Right lobe of liver (tissue), 6 donors: Measurements from ENCODE around the gene HECTD4. TPM values are rescaled to one million over a fixed set of nuclear protein-coding genes. Genes with fewer than 3 reads are reported as not detected.

ENCODE experiments used
- ATAC-seq, 4 donors: fragments of 200-7000 bp; cut with Tn5 transposase; one replicate each; pipeline ENCODE4 v1.9.1; 2020; ENCODE audit warnings: mild to moderate bottlenecking in 4 of 4, moderate library complexity in 4 of 4
- DNase-seq, 3 donors: peaks; one replicate each; pipeline ENCODE4 v3.0.0-alpha.2; 2020
- H3K27ac ChIP-seq, 3 donors: fragments of 200-600 bp; one replicate each; pipeline ENCODE4 v1.8.0; 2022
- H3K27me3 ChIP-seq, 2 donors: fragments of 200-600 bp; one replicate each; pipeline ENCODE4 v1.8.0; 2022
- H3K36me3 ChIP-seq, 4 donors: fragments of 200-600 bp; sonication (generic) in 1 of 4; one replicate each; pipeline versions ENCODE4 v1.5.1 to v1.8.0; 2017 to 2022; ENCODE audit warnings: control low read depth in 1 of 4
- H3K4me1 ChIP-seq, 4 donors: fragments of 200-600 bp; sonication (generic) in 1 of 4; one replicate each; pipeline versions ENCODE4 v1.5.1 to v1.8.0; 2017 to 2022; ENCODE audit warnings: control low read depth in 1 of 4
- H3K4me3 ChIP-seq, 3 donors: fragments of 200-600 bp; one replicate each; pipeline ENCODE4 v1.8.0; 2022
- H3K9me3 ChIP-seq, 4 donors: fragments of 200-600 bp; sonication (generic) in 1 of 4; one replicate each; pipeline versions ENCODE4 v1.5.1 to v1.8.0; 2017 to 2022; ENCODE audit warnings: control low read depth in 1 of 4
- POLR2A ChIP-seq: fragments of 450-650 bp; IDR thresholded peaks from one replicate; pipeline ENCODE4 v1.6.1; 2017; ENCODE audit warnings: antibody characterized with exemption, mild to moderate bottlenecking
- WGBS: methylation state at CpG from one replicate; pipeline ENCODE4 v1.1.6; 2018; ENCODE audit warnings: low coverage, low lambda C conversion rate; ENCODE audit not compliant: insufficient coverage; ENCODE audit errors: missing lambda C conversion rate; 5-methylcytosine and 5-hydroxymethylcytosine counted together
- intact Hi-C, 2 donors: fragments of 100-400 bp; cut with DNase I; formaldehyde crosslinking; loops; one replicate each; pipeline versions ENCODE4 v1.11.2 to v1.14.1; 2022
- total RNA-seq, 6 experiments: library from RNA; depleted of rRNA in 2 of 6; stranded (reverse); fragments of >200 nt in 2 of 6; fragmentation: NEBNext Ultra II Directional in 3 of 6; extraction: Animal tissue kit (Norgen Biotek cat#: 25700) in 3 of 6; gene quantifications; one replicate each; pipeline versions ENCODE4 v1.1.0 to v1.2.4, GENCODE V29; 2016 to 2023
- TF ChIP-seq, protein P1 (sequence below), 4 donors: fragments of 200-600 bp in 3 of 4; fragments of 450-650 bp in 1 of 4; IDR thresholded peaks; one replicate each; pipeline versions ENCODE4 v1.5.1 to v1.8.0; 2016 to 2022; ENCODE audit warnings: antibody characterized with exemption in 4 of 4, mild to moderate bottlenecking in 2 of 4
- donor health status: DM: no; HTN: yes; CAD: no.
- donor health status: DM: no; HTN: no; CAD: no.
- donor health status: DM: no; HTN: no; CAD: no.
- donor health status: DM: no; HTN: yes; CAD: no.
- donor health status: DM: no; HTN: yes; CAD: no.

HECTD4 gene
- total RNA-seq, 6 experiments from 2014 or later: 12.6 to 24.4 (median 19.3) TPM

DNA sequence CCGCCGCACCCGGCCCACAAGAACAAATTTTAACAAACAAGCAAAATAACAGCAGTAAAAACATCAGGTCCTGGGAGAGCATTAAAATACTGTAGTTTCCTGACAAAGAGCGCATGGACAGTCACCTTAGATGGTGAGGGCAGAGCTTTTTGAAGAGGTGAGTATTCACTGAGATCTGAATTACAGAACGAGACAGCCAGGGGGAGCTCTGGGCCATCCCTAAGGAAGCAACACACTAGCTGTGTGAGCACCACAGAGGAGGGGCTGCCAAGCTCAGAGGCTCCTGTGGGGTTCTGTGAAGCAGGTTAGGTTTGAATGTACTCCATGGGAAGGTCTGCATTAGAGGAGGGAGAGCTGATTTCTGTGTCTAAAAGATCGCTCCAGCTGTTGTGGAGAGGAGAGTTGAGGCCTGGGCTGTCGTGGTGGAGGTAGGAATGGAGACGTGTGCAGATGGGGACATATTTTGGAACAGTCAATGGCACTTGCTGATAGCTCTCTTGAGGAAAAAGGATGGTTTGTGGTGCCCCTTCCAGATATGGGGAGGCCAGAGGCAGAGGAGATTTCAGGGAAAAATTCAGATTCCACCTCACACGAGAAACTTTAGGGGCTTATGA, 184.0 kb downstream of the HECTD4 start:
- Histone ChIP-seq H3K36me3 (peaks cover 0 to 41% (median 5%) of the 10 kb centered on the region in 4 donors), H3K4me1 (no peaks in the 10 kb centered on the region), H3K27me3 (no peaks in the 10 kb centered on the region), H3K9me3 (no peaks in the 10 kb centered on the region), H3K27ac (no peak overlapping the region), H3K4me3 (no peak overlapping the region)
- intact Hi-C loops: loop anchor here (10.0 kb wide), 1 partner anchor 187 kb away; the partner anchor contains the start of gene HECTD4 (in 2 of the 2)
- ATAC-seq (peak; percentile 94 to 98 (median 94)), DNase-seq (peak in 2 of 3 donors; percentile 57 to 71)
- no peak for TF ChIP-seq POLR2A
- TF ChIP-seq, protein P1, sequence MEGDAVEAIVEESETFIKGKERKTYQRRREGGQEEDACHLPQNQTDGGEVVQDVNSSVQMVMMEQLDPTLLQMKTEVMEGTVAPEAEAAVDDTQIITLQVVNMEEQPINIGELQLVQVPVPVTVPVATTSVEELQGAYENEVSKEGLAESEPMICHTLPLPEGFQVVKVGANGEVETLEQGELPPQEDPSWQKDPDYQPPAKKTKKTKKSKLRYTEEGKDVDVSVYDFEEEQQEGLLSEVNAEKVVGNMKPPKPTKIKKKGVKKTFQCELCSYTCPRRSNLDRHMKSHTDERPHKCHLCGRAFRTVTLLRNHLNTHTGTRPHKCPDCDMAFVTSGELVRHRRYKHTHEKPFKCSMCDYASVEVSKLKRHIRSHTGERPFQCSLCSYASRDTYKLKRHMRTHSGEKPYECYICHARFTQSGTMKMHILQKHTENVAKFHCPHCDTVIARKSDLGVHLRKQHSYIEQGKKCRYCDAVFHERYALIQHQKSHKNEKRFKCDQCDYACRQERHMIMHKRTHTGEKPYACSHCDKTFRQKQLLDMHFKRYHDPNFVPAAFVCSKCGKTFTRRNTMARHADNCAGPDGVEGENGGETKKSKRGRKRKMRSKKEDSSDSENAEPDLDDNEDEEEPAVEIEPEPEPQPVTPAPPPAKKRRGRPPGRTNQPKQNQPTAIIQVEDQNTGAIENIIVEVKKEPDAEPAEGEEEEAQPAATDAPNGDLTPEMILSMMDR (IDR thresholded peaks at IDR 0.05): peak; percentile 58 to 66 (median 64)
- WGBS: 77% methylated on average over 8 of the region's 9 CpGs

DNA sequence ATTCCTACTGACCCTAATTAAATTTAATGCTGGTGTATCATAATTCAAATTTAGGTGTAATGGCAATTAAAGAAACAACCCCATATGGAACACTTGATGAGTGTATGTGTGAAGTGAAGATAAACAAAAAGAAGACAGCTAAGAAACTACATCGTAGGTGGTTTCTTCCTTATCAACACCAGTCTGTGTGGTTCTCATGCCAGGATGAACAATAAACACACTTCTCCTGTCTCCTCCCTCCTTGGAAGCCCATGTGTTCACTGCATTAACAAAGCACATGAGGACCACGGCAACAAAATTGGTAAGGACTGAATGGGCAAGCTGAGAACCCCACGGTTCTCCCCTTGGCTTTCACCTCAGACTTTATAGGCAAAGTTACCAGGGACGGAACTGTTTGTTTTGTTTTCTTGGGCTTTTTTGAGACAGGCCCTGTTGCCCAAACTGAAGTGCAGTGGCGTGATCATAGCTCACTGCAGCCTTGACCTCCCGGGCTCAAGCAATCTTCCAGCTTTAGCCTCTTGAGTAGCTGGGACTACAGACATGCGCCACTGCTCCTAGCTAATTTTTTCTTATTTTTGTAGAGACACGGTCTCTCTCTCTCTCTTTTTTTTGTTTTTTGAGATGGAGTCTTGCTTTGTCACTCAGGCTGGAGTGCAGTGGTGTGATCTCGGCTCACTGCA, 185.9 kb downstream of the HECTD4 start:
- ATAC-seq (no peak), DNase-seq (no peak)
- peaks cover 0 to 3% (median 0%) of the 10 kb centered on the region in 4 donors for H3K4me1 ChIP-seq
- H3K9me3 ChIP-seq: no peaks in the 10 kb centered on the region
- no peak overlapping the region for H3K27ac ChIP-seq
- H3K36me3 ChIP-seq: peaks cover 0 to 51% (median 3%) of the 10 kb centered on the region in 4 donors
- H3K27me3 ChIP-seq: no peaks in the 10 kb centered on the region
- TF ChIP-seq, protein P1 (IDR thresholded peaks at IDR 0.05): no peak
- no peak for TF ChIP-seq POLR2A
- intact Hi-C loops: loop anchor here (10.0 kb wide), 1 partner anchor 188 kb away; the partner anchor contains the start of gene HECTD4 (in 2 of the 2)
- WGBS: 94% methylated on average over 9 of the region's 9 CpGs
- H3K4me3 ChIP-seq: no peak overlapping the region

DNA sequence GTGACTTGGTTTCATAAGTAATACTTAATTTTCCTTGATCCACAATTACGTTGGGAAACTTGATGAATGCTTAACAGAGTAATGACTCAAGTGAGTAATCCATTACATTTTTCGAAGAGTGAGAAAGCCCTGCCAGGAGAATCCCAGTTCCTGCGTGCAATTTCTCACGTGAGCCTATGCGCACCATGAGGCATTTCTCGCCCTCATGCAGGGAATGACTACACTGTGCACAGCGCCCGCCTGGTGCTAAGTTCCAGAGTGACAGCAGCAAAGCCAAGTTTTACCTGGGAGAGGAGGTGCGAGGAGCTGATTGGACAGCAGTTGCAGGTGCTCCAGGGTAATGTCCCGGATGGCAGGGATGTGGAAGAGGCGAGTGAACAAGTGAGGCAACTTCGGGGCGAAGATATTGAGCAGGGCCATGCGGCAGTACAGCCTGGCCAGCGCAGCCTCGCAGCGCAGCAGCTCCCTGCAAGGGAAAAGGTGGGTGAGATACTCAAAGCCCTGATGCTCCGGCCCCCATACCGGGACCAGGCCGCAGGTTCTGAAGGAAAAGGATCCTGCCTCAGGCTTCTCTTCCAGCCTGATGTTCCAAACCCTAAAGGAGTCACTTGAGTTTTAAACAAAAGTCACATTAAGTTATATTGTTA, 187.5 kb downstream of the HECTD4 start:
- ATAC-seq (no peak), DNase-seq (no peak)
- 93% methylated on average over 14 of the region's 20 CpGs for WGBS
- no peak overlapping the region for H3K4me3 ChIP-seq
- H3K4me1 ChIP-seq: peaks cover 0 to 3% (median 0%) of the 10 kb centered on the region in 4 donors
- H3K9me3 ChIP-seq: no peaks in the 10 kb centered on the region
- H3K27me3 ChIP-seq: no peaks in the 10 kb centered on the region
- TF ChIP-seq POLR2A: no peak
- TF ChIP-seq, protein P1 (IDR thresholded peaks at IDR 0.05): no peak
- peaks cover 0 to 45% (median under 1%) of the 10 kb centered on the region in 4 donors for H3K36me3 ChIP-seq
- intact Hi-C loops: loop anchor here (10.0 kb wide), 1 partner anchor 190 kb away; the partner anchor contains the start of gene HECTD4 (in 2 of the 2)
- no peak overlapping the region for H3K27ac ChIP-seq

DNA sequence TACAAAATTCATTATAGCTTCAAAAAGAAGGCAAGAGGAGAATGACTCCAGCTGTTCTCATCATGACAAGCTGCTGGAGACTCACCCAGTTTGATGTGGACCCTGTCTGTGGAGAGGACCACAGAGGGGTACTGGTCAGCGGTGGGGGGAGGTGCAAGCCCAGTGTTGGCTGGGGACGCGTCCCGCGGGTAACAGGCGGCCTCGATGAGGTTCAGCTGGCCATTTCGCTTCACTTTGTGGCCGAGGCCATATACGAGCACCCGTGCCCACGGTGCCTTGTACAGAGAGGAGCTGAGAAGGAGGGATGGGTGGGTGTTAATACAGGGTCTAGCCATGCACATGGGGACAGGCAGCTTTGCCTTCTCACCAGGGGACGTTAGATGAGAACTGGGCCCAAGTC, 189.8 kb downstream of the HECTD4 start:
- H3K4me3 ChIP-seq: no peak overlapping the region
- DNase-seq (no peak), ATAC-seq (no peak)
- 80% methylated on average over 3 of the region's 13 CpGs for WGBS
- H3K4me1 ChIP-seq: peaks cover 0 to 3% (median 0%) of the 10 kb centered on the region in 4 donors
- intact Hi-C loops: loop anchor here (10.0 kb wide), 1 partner anchor 192 kb away; the partner anchor contains the start of gene HECTD4 (in 2 of the 2)
- no peak overlapping the region for H3K27ac ChIP-seq
- H3K9me3 ChIP-seq: no peaks in the 10 kb centered on the region
- H3K36me3 ChIP-seq: peaks cover 0 to 33% (median under 1%) of the 10 kb centered on the region in 4 donors
- TF ChIP-seq, protein P1 (IDR thresholded peaks at IDR 0.05): no peak
- TF ChIP-seq POLR2A: no peak
- H3K27me3 ChIP-seq: no peaks in the 10 kb centered on the region
